SH-SY5Y (cell line): Measurements from ENCODE around the gene TEX19.

Experiments
- GATA2 ChIP-seq: IDR thresholded peaks from 2 replicates; pipeline ENCODE4 v1.6.1; 2011; ENCODE audit warnings: mild to moderate bottlenecking, low read depth, low read length
- GATA3 ChIP-seq: IDR thresholded peaks from 2 replicates; pipeline ENCODE4 v1.6.1; 2011; ENCODE audit warnings: low read depth, mild to moderate bottlenecking, low read length, moderate library complexity

DNA sequence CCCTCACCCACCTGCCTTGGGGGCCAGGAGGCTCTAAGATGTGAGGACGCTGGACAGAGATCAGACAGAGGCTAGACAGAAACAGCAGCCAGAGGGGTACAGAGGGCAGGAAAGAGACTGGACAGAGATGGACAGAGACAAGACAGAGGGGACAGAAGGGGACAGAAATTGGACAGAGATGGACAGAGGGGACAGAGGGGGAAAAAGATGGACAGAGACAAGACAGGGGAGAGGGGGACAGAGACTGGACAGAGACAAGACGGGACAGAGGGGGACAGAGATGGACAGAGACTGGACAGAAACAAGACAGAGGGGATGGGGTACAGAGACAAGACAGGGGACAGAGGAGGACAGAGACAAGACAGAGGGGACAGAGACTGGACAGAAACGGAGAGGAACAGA lies 28.7 kb downstream of the TEX19 start:
- TF ChIP-seq GATA2: no peak
- no peak for TF ChIP-seq GATA3
